ENCODE results near the gene APC2. TPM values are rescaled to one million over a fixed set of nuclear protein-coding genes. Genes with fewer than 3 reads are reported as not detected.
A peak's percentile ranks its signal among the peaks of the same experiment; 100 is the strongest.

The APC2 gene
- total RNA-seq, 1 donor from 2014 or later, result 0.20 TPM

- DNase-seq, result no peak
- no peak for TF ChIP-seq CTCF (IDR thresholded peaks at IDR 0.05)
- no peak overlapping the region for H3K4me3 ChIP-seq
- ATAC-seq, result no peak
- no peaks in the 10 kb centered on the region for H3K9me3 ChIP-seq
- no peak overlapping the region for H3K27ac ChIP-seq
- H3K4me1 ChIP-seq, result peaks cover 36% of the 10 kb centered on the region
- no peaks in the 10 kb centered on the region for H3K36me3 ChIP-seq
- intact Hi-C loops (cut with DNase I), result no loop called here
- H3K27me3 ChIP-seq, result peaks cover 78% of the 10 kb centered on the region
Measured at GRCh38 chr19:1468274-1468820, 18.4 kb downstream of the APC2 start.

- intact Hi-C loops (cut with DNase I), result no loop called here
- Histone ChIP-seq H3K9me3 (no peaks in the 10 kb centered on the region), H3K27me3 (peaks cover 83% of the 10 kb centered on the region), H3K36me3 (no peaks in the 10 kb centered on the region), H3K4me1 (peaks cover 36% of the 10 kb centered on the region), H3K4me3 (no peak overlapping the region), H3K27ac (no peak overlapping the region)
- DNase-seq, result no peak
- no peak for ATAC-seq
- TF ChIP-seq CTCF (IDR thresholded peaks at IDR 0.05), result no peak
Measured at GRCh38 chr19:1468821-1469254, 18.9 kb downstream of the APC2 start.

GRCh38 chr19:1469255-1470054 lies 19.5 kb downstream of the APC2 start:
- Histone ChIP-seq H3K27ac (no peak overlapping the region), H3K9me3 (no peaks in the 10 kb centered on the region), H3K36me3 (no peaks in the 10 kb centered on the region), H3K4me3 (peak overlapping the region; percentile 36), H3K27me3 (peaks cover 84% of the 10 kb centered on the region), H3K4me1 (peaks cover 36% of the 10 kb centered on the region)
- intact Hi-C loops (cut with DNase I), result no loop called here
- ATAC-seq, result no peak
- TF ChIP-seq CTCF (IDR thresholded peaks at IDR 0.05), result no peak
- no peak for DNase-seq

- no peak overlapping the region for H3K27ac ChIP-seq
- no peak for ATAC-seq
- H3K9me3 ChIP-seq, result no peaks in the 10 kb centered on the region
- no peak for TF ChIP-seq CTCF (IDR thresholded peaks at IDR 0.05)
- peaks cover 36% of the 10 kb centered on the region for H3K4me1 ChIP-seq
- peaks cover 83% of the 10 kb centered on the region for H3K27me3 ChIP-seq
- DNase-seq, result no peak
- H3K36me3 ChIP-seq, result no peaks in the 10 kb centered on the region
- intact Hi-C loops (cut with DNase I), result no loop called here
- peak overlapping the region; percentile 36 for H3K4me3 ChIP-seq
Measured at GRCh38 chr19:1470055-1470304, 20.1 kb downstream of the APC2 start.

GRCh38 chr19:1470305-1471009 lies 20.5 kb downstream of the APC2 start:
- no peak for DNase-seq
- Histone ChIP-seq H3K27me3 (peaks cover 79% of the 10 kb centered on the region), H3K36me3 (no peaks in the 10 kb centered on the region), H3K9me3 (no peaks in the 10 kb centered on the region), H3K4me1 (peaks cover 36% of the 10 kb centered on the region), H3K27ac (no peak overlapping the region), H3K4me3 (peak overlapping the region; percentile 36)
- ATAC-seq, result peak; percentile 28
- no peak for TF ChIP-seq CTCF (IDR thresholded peaks at IDR 0.05)
- intact Hi-C loops (cut with DNase I), result no loop called here

Measured in upper lobe of right lung (tissue), 1 donor.